Kidney (tissue), 22 donors: Measurements from ENCODE around the gene B3GNT3. TPM values are rescaled to one million over a fixed set of nuclear protein-coding genes. Genes with fewer than 3 reads are reported as not detected.

Experiments used
- DNase-seq, 5 donors: peaks; one replicate each; pipeline ENCODE4 v3.0.0-alpha.2; 2013 to 2020
- FAIRE-seq: peaks from 2 replicates; lab custom pipeline; 2012; peaks lifted over from hg19 to GRCh38; lab: Jason Lieb, UNC
- H3K27ac ChIP-seq, 2 donors: one replicate each; pipeline ENCODE4 v1.7.0; 2013; ENCODE audit warnings: low read depth in 2 of 2, low read length in 2 of 2, inconsistent platforms in 1 of 2
- H3K27me3 ChIP-seq: one replicate; pipeline ENCODE4 v1.7.1; 2013; ENCODE audit warnings: low read length, inconsistent platforms; ENCODE audit not compliant: control insufficient read depth, insufficient read depth
- H3K36me3 ChIP-seq, 3 donors: one replicate each; pipeline versions ENCODE4 v1.7.0 to v1.7.1; 2013; ENCODE audit warnings: low read length in 3 of 3, control low read depth in 1 of 3, inconsistent platforms in 1 of 3; ENCODE audit not compliant: insufficient read depth in 3 of 3, control insufficient read depth in 2 of 3
- H3K4me1 ChIP-seq, 3 donors: one replicate each; pipeline versions ENCODE4 v1.7.0 to v1.7.1; 2013; ENCODE audit warnings: low read length in 3 of 3, inconsistent platforms in 1 of 3, low read depth in 1 of 3; ENCODE audit not compliant: control insufficient read depth in 2 of 3, insufficient read depth in 2 of 3
- H3K4me3 ChIP-seq, 3 donors: one replicate each; pipeline versions ENCODE4 v1.7.0 to v1.8.1; 2013; ENCODE audit warnings: low read length in 3 of 3, control low read depth in 1 of 3, inconsistent platforms in 1 of 3
- H3K9ac ChIP-seq, 3 donors: one replicate each; pipeline versions ENCODE4 v1.7.0 to v1.7.1; 2013; ENCODE audit warnings: low read length in 3 of 3, control low read depth in 1 of 3, inconsistent platforms in 1 of 3
- H3K9me3 ChIP-seq, 3 donors: one replicate each; pipeline versions ENCODE4 v1.7.0 to v1.7.1; 2013; ENCODE audit warnings: low read length in 3 of 3, control low read depth in 1 of 3, inconsistent platforms in 1 of 3; ENCODE audit not compliant: control insufficient read depth in 2 of 3, insufficient read depth in 1 of 3
- CTCF ChIP-seq: IDR thresholded peaks from 3 replicates; pipeline ENCODE4 v1.5.1; 2012; ENCODE audit warnings: mild to moderate bottlenecking, moderate library complexity, borderline replicate concordance; ENCODE audit not compliant: insufficient read depth; ENCODE audit errors: extremely low read depth
- intact Hi-C: fragments of 100-400 bp; cut with DNase I; formaldehyde crosslinking; loops from one replicate; pipeline ENCODE4 v1.11.1; 2022
- long read RNA-seq, 10 donors: library from polyadenylated mRNA in 1 of 10; unstranded in 1 of 10; transcript quantifications; one replicate each; pipeline ENCODE4 v2.0.0 and lab custom pipeline, GENCODE V29; 2021 to 2026
- polyA plus RNA-seq: library from polyadenylated mRNA; stranded (reverse); fragments of 350-450 nt; fragmentation: Illumina TruSeq; extraction: RNeasy Lipid Tissue Mini Kit (QIAGEN cat#74804); gene quantifications from one replicate; pipeline ENCODE4 v1.2.3, GENCODE V29; 2014; ENCODE audit warnings: low read depth, low replicate concordance; ENCODE audit not compliant: insufficient read depth
- total RNA-seq: library from RNA; stranded (reverse); fragmentation: NEBNext Ultra II Directional; extraction: Animal tissue kit (Norgen Biotek cat#: 25700); gene quantifications from one replicate; pipeline ENCODE4 v1.2.1, GENCODE V29; 2021
- donor health status: control.
- donor health status: control.
- donor health status: control.
- donor health status: control.
- donor health status: control.
- donor health status: DM: yes; HTN: yes; CAD: no.
- donor health status: Normal renal cell carcinoma (clear cell type).

The B3GNT3 gene
- total RNA-seq: 36.2 TPM
- 2.0 TPM for polyA plus RNA-seq
- long read RNA-seq, donor 1: 0 reads
- long read RNA-seq, donor 2, transcript B3GNT3-201 (3 exons, 2,226 nt): major isoform, 5 of 5 reads
- long read RNA-seq, donor 2, partial matches to known transcripts: 0 of 5 reads
- long read RNA-seq, donor 2, other reads (novel, unspliced or antisense): 0 of 5 reads
- long read RNA-seq, donor 3, partial matches to known transcripts: 0 of 2 reads
- long read RNA-seq, donor 3, other reads (novel, unspliced or antisense): 0 of 2 reads
- long read RNA-seq, donor 4, partial matches to known transcripts: 0 of 2 reads
- long read RNA-seq, donor 4, other reads (novel, unspliced or antisense): 0 of 2 reads
- long read RNA-seq, donor 5: 0 reads
- long read RNA-seq, donor 6, partial matches to known transcripts: 0 of 2 reads
- long read RNA-seq, donor 6, other reads (novel, unspliced or antisense): 0 of 2 reads
- long read RNA-seq, donor 7, transcript B3GNT3-201 (3 exons, 2,226 nt): major isoform, 21 of 71 reads
- long read RNA-seq, donor 7, partial matches to known transcripts: 11 of 71 reads
- long read RNA-seq, donor 7, other reads (novel, unspliced or antisense): 39 of 71 reads
- long read RNA-seq, donor 8: 0 reads
- long read RNA-seq, donor 9: 0 reads
- long read RNA-seq, donor 10, partial matches to known transcripts: 0 of 4 reads
- long read RNA-seq, donor 10, other reads (novel, unspliced or antisense): 0 of 4 reads

- intact Hi-C loops: no loop called here
- Histone ChIP-seq H3K27me3 (no peaks in the 10 kb centered on the region), H3K36me3 (no peaks in the 10 kb centered on the region), H3K4me1 (peaks cover 0 to 4% (median 2%) of the 10 kb centered on the region in 3 donors), H3K27ac (no peak within 1 kb of the TSS), H3K4me3 (peak within 1 kb of the TSS in 2 of 3 donors; percentile 16 to 37), H3K9me3 (no peaks in the 10 kb centered on the region), H3K9ac (no peak within 1 kb of the TSS)
- DNase-seq (peak; percentile 65 to 90 (median 73)), FAIRE-seq (no peak)
- no peak for TF ChIP-seq CTCF
Observed at GRCh38 chr19:17794731-17795494, at the start of gene B3GNT3. B3GNT3 (plus strand) TSS chr19:17795138; CDS start chr19:17807808, 12,670 bp downstream.

GRCh38 chr19:17747205-17748098 is 47.5 kb upstream of the B3GNT3 start:
- no peak for TF ChIP-seq CTCF
- Histone ChIP-seq H3K4me3 (peak overlapping the region in 2 of 3 donors; percentile 34 to 58), H3K9ac (no peak overlapping the region), H3K27me3 (no peaks in the 10 kb centered on the region), H3K27ac (no peak overlapping the region), H3K36me3 (no peaks in the 10 kb centered on the region), H3K9me3 (no peaks in the 10 kb centered on the region), H3K4me1 (no peaks in the 10 kb centered on the region)
- FAIRE-seq (no peak), DNase-seq (peak; percentile 94 to 98 (median 96))
- intact Hi-C loops: no loop called here

GRCh38 chr19:17748884-17749638 is 45.9 kb upstream of the B3GNT3 start:
- no peaks in the 10 kb centered on the region for H3K27me3 ChIP-seq
- no peak for FAIRE-seq
- intact Hi-C loops: no loop called here

More at GRCh38 chr19:17748884-17749638, 45.9 kb upstream of the B3GNT3 start:
- Histone ChIP-seq H3K27ac (no peak overlapping the region), H3K4me3 (no peak overlapping the region), H3K9ac (no peak overlapping the region), H3K4me1 (no peaks in the 10 kb centered on the region), H3K9me3 (no peaks in the 10 kb centered on the region), H3K36me3 (no peaks in the 10 kb centered on the region)
- DNase-seq: no peak
- TF ChIP-seq CTCF: no peak
